Tibial nerve (tissue), 4 donors: ENCODE measurements around the gene PIK3CA.

Experiments
- EP300 ChIP-seq, 2 donors: sonication (generic); formaldehyde crosslinking; IDR thresholded peaks; one replicate each; pipeline ENCODE4 v1.6.1; 2017; ENCODE audit warnings: antibody characterized with exemption in 2 of 2, mild to moderate bottlenecking in 1 of 2
- TF ChIP-seq, protein P1 (sequence below), 5 experiments: fragments of 200-600 bp in 3 of 5; fragments of 450-650 bp in 2 of 5; sonication (generic) in 3 of 5; IDR thresholded peaks; one replicate each; pipeline ENCODE4 v1.5.1; 2016 to 2019; ENCODE audit warnings: antibody characterized with exemption in 5 of 5, mild to moderate bottlenecking in 3 of 5, moderate library complexity in 2 of 5

DNA sequence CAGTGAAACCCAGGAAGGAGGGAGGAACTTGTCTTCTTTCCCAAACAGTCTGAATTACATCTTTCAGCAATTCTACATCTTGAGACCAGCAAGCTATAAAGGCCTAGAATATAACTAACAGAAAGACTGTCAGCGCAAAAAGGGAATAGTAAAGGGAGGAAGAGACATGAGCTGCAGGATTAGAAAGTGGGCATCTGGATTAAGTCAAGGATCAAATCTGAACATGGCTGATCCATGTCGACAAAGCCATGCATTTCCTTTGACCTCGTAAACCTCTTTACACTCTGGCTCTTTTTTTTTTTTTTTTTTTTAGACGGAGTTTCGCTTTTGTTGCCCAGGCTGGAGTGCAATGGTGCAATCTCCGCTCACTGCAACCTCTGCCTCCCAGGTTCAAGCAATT lies 138.2 kb downstream of the PIK3CA start:
- TF ChIP-seq, protein P1, sequence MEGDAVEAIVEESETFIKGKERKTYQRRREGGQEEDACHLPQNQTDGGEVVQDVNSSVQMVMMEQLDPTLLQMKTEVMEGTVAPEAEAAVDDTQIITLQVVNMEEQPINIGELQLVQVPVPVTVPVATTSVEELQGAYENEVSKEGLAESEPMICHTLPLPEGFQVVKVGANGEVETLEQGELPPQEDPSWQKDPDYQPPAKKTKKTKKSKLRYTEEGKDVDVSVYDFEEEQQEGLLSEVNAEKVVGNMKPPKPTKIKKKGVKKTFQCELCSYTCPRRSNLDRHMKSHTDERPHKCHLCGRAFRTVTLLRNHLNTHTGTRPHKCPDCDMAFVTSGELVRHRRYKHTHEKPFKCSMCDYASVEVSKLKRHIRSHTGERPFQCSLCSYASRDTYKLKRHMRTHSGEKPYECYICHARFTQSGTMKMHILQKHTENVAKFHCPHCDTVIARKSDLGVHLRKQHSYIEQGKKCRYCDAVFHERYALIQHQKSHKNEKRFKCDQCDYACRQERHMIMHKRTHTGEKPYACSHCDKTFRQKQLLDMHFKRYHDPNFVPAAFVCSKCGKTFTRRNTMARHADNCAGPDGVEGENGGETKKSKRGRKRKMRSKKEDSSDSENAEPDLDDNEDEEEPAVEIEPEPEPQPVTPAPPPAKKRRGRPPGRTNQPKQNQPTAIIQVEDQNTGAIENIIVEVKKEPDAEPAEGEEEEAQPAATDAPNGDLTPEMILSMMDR (IDR thresholded peaks at IDR 0.05), result no peak
- TF ChIP-seq EP300 (IDR thresholded peaks at IDR 0.05), result no peak
